ENCODE results near the gene AVP. TPM values are rescaled to one million over a fixed set of nuclear protein-coding genes. Genes with fewer than 3 reads are reported as not detected.
"Not testable (repeated sequence)": the region's sequence is repeated elsewhere in the genome, so short reads cannot be mapped to it uniquely, and the experiment has no call there.

AVP gene
- total RNA-seq, 1 donor from 2014 or later = not detected

GRCh38 chr20:3082955-3083952 is 1.3 kb downstream of the AVP start:
- ATAC-seq = no peak

DNA sequence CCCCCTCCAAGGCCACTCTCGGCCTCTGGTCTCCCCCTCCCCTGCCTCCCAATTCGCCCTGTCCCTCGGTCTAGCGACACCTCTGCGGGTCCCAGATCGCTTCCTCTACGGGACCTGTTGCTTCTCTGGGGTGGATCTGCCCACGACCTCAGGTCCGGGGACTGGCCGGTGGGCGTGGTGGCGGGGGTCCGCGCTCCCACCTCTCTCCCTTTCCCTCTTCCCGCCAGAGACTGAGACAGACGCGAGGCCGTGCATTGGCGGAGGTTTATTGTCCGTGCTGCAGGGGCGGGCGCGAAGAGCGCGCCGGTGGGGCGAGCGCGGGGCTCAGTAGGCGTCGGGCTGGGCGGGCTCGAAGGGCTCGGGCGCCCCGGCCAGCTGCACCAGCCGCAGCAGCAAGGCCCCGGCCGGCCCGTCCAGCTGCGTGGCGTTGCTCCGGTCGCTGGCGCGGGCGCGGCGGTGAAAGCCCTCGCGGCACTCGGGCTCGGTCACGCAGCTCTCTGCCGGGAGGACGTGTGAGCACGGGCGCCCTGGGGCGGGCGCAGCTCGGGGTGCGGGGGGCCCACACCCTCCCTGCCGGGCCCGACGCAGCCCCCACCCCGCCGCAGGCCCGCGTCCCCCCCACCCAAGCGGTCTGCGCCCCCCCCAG is 2.1 kb downstream of the AVP start:
- ATAC-seq = peak; percentile 32

DNA sequence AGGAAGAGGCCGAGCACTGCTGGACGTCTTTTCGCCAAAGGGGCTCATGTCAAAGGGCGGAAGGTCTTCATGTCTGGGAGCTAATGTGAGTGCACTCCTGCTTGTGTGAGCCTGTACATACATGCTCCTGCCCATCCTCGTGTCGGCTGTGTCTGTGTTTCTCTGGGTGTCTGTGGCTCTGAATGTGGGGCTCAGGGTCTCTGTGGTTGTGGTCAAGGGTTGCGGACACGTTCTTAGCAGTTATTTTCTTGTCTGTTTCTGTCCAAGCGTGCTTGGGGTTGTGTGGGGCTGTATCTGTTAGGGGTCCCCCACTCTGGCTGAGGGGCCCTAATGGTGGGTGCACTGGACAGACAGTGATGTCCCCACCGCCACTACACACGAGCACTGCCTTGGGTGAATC is 2.9 kb downstream of the AVP start:
- ATAC-seq = no peak

DNA sequence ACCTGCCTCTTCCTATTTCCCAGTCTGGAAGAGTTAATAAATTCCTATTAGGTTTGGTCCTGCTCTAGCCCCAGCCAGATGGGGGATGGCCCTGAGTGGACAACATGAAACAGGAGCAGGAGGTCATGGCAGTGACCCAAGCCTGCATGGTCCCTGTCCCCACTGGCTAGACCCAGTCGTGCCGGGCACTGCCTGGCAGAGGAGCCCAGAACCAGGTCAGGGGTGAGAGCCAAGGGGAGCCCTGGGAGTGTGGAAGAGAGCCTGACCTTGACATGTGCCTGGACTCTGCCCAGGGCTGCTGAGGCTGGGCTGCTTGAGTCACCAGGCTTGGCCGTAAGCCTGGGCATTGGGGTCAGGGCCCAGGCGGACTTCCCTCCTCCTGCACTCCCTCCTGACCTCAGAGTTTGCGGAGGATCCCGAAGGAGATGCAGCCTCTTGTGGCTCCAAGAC is 3.6 kb downstream of the AVP start:
- no peak for ATAC-seq

DNA sequence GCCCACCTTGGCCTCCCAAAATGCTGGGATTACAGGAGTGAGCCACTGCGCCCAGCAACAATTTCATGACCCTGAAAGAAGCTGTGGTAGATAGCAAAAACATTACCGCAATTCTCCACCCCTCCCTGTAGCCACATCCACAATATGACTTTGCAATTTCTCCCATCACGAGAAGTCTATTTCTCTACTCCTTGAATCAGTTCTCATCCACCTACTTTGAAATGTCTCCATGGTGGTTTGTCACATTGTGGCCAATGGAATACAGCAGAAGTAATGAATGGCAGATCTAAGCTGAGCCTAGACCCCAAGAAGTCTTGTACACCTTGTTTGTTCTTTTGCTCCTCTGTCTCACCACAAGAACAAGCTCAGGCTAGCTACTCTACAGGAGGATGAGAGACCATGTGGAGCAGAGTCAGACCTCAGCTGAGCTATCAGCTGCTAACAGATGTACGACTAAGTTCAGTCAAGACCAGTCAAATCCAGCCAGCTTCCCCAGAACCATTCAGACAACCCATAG is 6.8 kb downstream of the AVP start:
- ATAC-seq = no peak

DNA sequence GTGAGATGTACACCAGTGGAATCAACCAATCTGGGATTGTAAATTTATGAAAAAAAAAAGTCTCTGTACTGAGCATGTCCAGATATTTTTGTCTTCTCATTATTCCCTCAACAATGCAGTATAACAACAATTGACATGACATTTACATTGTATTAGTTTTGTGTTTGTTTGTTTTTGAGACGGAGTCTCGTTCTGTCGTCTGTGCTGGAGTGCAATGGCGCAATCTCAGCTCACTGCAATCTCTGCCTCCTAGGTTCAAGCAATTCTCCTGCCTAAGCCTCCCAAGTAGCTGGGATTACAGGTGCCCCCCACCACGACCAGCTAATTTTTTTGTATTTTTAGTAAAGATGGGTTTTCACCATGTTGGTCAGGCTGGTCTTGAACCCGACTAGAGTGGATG is 9.2 kb downstream of the AVP start:
- ATAC-seq = not testable (repeated sequence)

GRCh38 chr20:3074812-3075211 is 9.7 kb downstream of the AVP start:
- ATAC-seq = peak; percentile 25

DNA sequence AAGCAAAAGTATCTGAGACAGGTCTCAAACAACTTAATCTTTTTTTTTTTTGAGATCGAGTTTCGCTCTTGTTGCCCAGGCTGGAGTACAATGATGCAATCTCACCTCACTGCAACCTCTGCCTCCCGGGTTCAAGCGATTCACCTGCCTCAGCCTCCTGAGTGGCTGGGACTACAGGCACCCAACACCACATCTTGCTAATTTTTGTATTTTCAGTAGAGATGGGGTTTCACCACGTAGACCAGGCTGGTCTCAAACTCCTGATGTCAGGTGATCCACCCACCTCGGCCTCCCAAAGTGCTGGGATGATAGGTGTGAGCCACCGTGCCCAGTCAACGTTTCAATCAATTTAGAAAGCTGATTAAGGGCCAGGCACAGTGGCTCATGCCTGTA is 11.3 kb downstream of the AVP start:
- ATAC-seq = not testable (repeated sequence)

DNA sequence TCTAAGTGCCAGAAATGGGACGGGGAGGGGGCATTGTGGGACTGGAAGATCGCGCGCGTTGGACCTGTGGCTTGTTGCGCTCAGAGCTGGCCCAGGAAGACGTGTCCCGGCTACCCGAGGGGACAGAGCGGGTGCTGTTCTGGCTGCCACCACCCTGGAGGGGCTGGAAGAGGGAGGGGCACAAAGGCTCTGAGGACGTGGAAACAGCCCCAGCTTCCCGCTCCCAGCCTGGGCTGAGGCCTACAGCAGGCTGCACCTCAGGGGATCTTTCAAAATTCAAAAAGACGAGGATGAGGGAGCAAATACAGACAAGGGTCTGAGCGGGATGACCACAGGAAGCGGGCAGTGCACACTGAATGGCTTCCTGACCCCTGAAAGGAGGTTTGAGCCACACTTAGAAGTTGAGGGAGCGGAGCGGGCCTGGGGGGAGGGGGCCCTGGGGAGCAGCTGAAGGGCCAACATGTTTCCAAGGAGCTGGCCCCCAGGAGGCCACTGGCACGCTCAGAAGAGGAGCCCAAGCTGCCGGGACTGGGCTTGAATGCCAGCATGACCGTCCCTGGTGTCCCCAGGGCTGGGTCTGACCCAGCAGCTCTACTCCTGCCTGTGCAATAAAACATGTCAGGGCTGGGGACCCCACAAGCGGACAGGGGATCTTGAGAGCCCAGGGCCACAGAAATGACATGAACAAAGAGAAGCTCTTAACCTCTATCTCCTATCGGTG is 11.8 kb downstream of the AVP start:
- no peak for ATAC-seq

- ATAC-seq = peak; percentile 30
Observed at GRCh38 chr20:3071610-3072529, 12.7 kb downstream of the AVP start, which contains the start of gene OXT. TSS of gene OXT (plus strand) at chr20:3071620. CDS start at chr20:3071656, 36 bp downstream.

GRCh38 chr20:3071266-3071609 is 13.3 kb downstream of the AVP start:
- ATAC-seq = peak; percentile 12

- no peak for ATAC-seq
Observed at GRCh38 chr20:3070725-3071124, 13.8 kb downstream of the AVP start.

- ATAC-seq = peak; percentile 52
Observed at GRCh38 chr20:3068986-3069900, 15.3 kb downstream of the AVP start.

DNA sequence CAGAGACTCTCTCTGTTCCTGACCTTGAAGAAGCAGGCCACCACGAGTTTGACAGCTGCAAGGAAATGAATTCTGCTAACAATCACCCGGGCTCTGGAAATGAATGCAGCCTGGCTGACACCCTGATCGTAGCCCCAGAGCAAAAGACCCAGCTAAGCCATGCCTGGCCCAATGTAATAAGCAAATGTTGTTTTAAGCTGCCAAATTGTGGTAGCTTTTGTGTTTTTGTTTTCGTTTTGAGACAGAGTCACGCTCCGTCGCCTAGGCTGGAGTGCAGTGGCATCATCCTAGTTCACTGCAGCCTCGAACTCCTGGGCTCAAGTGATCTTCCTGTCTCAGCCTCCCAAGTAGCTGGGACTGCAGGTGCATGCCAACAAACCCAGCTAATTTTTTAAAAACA is 16.4 kb downstream of the AVP start:
- no peak for ATAC-seq

GRCh38 chr20:3067139-3068014 is 17.1 kb downstream of the AVP start:
- no peak for ATAC-seq

DNA sequence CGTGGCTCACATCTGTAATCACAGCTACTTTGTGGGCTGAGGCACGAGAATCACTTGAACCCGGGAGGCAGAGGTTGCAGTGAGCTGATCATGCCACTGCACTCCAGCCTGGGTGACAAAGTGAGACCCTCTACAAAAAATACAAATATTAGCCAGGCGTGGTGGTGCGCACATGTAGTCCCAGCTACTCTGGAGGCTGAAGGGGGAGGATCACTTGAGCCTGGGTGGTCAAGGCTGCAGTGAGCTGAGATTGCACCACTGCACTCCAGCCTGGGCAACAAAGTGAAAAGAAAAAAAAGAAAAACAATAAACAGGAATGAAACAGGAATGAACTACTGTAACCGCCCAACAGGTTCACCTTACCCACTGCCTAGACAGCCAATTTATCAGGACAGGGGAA is 20.4 kb downstream of the AVP start:
- not testable (repeated sequence) for ATAC-seq

- ATAC-seq = peak; percentile 23
Observed at GRCh38 chr20:3059489-3059888, 25.0 kb downstream of the AVP start.

GRCh38 chr20:3051385-3052019 is 33.0 kb downstream of the AVP start:
- no peak for ATAC-seq
